NCI-H2107 treated with DMSO at 0.1 percent for 48 hours (cell line): ENCODE data around the gene ASCC3.

Source experiments
- DNase-seq: peaks from one replicate; lab custom pipeline; 2025; ENCODE audit not compliant: unreplicated experiment; lab: John Stamatoyannopoulos, UW

Gene ASCC3

DNA sequence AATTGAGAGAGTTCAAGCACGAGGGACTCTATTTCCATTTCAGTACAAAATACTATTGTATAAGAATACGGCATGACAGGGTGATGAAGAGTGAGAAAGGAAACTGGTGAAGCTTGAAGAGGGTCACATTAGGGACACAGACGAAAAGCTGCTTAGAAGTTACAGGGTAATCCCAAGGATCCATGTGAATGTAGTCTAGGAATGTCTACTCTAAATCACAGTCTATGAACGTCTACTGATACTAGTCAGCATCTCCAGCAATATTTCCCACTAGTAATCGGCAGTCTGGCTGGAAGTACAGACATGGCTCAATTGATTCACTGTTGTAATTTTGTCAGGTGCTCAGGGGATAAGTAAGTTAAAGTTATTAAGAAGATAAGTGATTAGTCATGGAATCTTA, 156.4 kb downstream of the ASCC3 start:
- no peak for DNase-seq

- no peak for DNase-seq
These were observed 156.9 kb downstream of the ASCC3 start for GRCh38 chr6:100724222-100724621.

DNA sequence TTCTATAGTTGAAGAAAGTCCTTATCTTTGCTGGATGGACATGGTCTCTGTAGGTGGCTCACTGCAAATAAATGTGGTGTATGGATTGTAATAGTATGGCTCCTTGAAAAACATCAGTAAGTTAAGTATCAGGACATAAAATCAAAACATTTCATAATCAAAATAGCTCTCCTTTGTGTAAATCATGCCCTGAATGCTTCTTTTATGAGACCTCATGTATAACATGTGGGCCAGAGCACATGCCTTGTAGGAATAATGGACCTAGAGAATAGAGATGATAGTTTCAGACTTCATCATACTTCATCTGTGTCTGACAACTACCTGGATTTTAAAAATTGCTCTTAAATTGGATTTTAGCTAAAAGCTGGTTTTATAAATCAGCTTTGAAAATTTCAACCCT, 159.9 kb downstream of the ASCC3 start:
- DNase-seq, result no peak

GRCh38 chr6:100719883-100720682, 161.0 kb downstream of the ASCC3 start:
- DNase-seq, result no peak

- no peak for DNase-seq
These were observed 168.1 kb downstream of the ASCC3 start for GRCh38 chr6:100712997-100713396.

GRCh38 chr6:100706491-100706890, 174.6 kb downstream of the ASCC3 start:
- no peak for DNase-seq

GRCh38 chr6:100704961-100705360, 176.2 kb downstream of the ASCC3 start:
- no peak for DNase-seq

DNA sequence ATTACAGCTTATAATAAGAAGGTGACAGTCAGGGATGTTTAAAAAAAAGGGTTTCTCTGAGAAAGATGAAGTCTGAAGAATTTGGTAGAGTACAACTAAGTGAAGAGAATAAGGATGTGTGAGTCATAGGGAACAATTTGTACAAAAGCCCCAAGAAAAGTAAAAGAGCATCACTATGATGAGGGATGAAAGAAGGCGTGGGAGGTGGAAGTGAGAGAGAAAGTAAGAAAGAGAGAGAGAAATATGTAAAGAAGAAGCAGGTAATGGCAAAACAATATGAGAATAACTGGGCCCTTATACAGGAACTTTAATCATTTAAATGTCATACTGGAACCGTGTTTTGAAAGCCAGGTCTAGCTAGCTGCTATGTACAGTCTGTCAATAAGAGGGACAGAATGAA, 179.4 kb downstream of the ASCC3 start:
- no peak for DNase-seq

DNA sequence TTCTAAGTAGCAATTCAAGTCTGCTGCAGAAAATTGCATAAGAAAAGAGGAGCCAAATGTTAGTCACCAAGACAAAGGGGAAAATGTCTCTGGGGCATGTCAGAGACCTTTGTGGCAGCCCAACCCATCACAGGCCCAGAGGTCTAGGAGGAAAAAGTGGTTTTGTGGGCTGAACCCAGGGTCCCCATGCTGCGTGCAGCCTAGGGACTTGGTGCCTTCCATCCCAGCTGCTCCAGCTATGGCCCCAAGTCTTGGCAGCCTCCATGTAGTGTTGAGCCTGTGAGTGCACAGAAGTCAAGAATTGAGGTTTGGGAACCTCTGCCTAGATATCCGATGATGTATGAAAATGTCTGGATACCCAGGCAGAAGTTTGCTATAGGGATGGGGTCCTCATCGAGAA, 181.1 kb downstream of the ASCC3 start:
- DNase-seq, result no peak

GRCh38 chr6:100695445-100695844, 185.7 kb downstream of the ASCC3 start:
- no peak for DNase-seq

GRCh38 chr6:100693249-100693927, 187.7 kb downstream of the ASCC3 start:
- DNase-seq, result no peak

DNA sequence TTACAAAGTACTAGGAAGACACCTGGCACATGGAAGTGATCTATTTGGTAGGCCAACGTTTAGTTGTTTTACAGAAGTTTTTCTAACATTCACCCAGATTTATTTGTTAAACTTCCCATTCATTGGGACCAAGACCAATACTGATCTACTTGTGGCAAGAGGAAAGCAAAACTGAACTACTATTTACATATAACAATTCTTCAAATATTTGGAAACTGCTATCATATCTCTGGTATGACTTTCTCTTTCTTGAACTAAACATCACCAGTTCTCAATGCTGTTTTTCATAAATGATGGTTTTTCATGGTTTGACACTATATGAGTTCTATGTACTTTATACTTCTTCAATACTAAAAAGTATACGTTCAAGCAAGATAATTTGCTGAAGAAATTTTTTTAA, 189.2 kb downstream of the ASCC3 start:
- no peak for DNase-seq

GRCh38 chr6:100686216-100686615, 194.9 kb downstream of the ASCC3 start:
- DNase-seq, result no peak

DNA sequence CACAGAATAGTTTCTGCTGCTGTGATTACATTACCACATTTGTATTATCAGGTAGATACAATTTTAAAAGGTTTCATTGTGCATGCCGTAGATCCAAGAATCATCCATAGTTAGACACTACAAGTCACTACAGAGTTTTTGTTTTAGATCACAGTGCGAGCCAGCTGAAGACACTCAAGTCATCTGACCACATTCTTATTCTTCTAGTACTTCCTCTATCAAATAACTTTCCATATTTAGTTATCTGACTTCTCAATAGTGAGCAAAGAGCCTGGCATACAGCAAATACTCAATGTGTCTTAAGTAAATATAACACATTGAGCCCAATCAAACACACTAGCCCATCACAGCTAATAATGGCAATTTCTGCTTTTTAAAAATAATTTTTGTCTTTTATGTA, 195.4 kb downstream of the ASCC3 start:
- DNase-seq, result no peak

DNA sequence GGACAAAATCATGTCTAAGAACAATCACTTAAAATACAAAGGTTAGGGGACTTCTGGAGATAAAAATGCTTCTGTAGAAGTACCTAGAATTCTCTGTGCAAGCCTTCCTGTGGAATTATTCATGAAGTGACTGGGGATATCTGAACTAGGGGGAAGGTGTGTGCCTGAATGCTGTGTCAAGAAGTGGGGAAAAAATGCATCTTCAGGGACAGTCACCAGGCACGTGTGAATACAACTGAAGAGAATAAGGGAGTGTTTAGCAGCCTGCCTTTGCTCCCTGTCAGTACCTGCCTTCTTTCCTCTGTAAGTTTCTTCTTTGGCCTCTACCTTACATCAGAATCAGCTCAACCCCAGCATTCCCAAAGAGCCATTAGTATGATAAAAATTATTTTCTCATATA, 201.0 kb downstream of the ASCC3 start:
- no peak for DNase-seq

GRCh38 chr6:100678027-100678426, 203.1 kb downstream of the ASCC3 start:
- DNase-seq, result no peak

GRCh38 chr6:100677240-100677639, 203.9 kb downstream of the ASCC3 start:
- DNase-seq, result no peak

- no peak for DNase-seq
These were observed 207.5 kb downstream of the ASCC3 start for GRCh38 chr6:100673641-100674040.

GRCh38 chr6:100671740-100672139, 209.4 kb downstream of the ASCC3 start:
- DNase-seq, result no peak

DNA sequence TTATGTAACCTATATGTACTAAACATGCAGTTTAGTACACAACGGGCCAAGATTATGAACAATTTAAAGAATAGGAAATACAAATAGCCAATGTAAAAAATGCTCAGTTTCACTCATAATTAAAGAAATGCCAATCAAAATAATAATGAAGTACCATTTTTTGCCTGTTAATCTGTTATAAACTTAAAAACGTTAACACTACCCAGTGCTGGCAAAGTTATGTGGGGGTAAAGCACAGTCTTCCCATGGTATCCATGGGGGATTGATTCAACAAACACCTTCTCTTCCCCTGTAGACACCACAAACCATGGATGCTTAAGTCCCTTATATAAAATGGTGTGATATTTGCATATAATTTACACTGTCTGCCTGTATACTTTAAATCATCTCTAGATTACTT, 211.1 kb downstream of the ASCC3 start:
- DNase-seq, result no peak

DNA sequence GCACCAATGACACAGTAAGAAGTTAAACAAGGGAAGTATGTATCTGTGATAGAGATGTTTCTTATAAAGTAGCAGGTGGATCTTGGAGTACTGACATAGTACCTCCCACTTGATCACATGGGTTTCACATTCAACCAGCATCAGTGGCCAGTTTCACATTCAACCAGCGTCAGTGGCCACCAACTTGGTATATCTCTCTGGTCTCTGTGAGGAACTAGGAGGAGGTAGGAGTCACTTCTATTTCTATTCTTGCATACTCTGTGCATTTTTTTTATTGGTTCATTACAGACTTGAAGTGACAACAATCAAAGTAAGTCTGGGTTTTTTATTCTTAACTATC, 216.1 kb downstream of the ASCC3 start:
- no peak for DNase-seq

DNA sequence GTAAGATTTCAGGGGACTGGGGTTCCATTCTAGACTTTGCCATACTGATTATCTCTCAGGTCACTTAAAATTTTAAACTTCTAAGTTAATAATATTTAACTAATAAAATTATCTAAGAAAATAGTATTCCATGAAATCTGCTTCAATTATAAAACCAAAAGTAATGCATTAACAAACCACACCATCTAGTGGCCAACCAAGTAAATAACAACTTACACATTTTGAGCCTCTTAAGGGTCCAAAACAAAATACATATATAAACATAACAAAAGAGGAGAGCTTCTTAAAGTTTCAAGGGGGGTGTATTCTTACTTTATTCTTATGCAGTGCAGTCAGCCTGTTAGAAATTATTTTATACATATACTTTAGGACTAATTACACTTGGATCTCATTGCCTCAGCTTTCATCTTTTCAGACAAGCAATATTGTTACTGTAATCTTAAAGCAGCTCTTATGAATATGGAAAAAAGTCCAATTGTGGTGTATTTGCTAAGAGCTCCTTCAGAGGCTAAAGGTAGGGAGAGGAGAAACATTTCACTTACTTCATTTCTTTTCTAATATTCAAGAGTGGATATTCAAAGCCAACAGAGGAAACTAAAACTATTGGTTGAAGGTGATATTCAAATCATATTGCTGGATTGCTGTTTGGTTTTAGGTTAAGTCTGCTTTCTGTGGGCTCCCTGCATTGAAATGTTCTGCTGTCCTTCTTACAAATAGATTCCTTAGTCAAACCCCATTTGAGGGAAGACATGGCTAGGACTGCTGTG, 216.7 kb downstream of the ASCC3 start:
- DNase-seq, result peak; percentile 46
